GM20431 (cell line): Measurements from ENCODE around the gene RPL27.
"Not testable (repeated sequence)": the region's sequence is repeated elsewhere in the genome, so short reads cannot be mapped to it uniquely, and the experiment has no call there.

Source experiments
- in situ Hi-C: fragments of 300-500 bp; cut with MseI, MboI; formaldehyde crosslinking; loops from one replicate; pipeline ENCODE4 v1.15.0; 2020; ENCODE audit warnings: low sequenced_read_pairs; ENCODE audit not compliant: unreplicated experiment

RPL27 gene

DNA sequence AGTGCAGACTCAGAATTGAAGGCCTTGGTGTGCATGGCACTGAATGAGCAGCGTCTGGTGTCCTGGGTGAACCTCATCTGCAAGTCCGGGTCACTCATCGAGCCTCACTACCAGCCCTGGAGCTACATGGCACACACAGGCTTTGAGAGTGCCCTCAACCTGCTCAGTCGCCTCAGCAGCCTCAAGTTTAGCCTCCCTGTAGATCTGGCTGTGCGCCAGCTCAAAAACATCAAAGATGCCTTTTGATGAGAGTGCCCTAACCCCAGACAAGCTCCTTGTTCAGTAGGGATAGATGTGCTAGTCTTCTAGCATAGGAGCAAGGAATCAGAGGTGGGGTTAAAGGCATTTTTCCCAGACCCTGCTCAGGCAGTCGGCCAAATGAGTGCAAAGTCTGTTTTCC lies 6.7 kb upstream of the RPL27 start:
- in situ Hi-C loops = no loop called here

DNA sequence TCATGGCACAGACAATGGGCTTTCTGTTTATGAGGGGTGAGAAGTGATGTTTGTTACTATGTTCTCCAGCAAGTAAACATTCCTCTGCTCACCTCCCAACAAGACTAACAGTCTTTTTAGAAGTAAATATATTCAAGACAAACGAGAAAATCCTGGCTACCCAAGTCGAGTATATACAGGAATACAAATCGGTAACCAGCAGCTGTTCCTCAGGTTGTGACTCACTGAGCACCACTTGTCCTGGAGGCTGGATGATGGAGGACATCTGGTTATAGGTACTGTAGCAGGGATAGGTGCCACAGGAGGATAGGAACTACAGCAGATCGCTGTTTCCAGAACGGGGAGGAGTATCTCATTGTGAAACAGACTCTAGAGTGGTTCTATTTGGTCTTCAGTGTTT lies 5.3 kb upstream of the RPL27 start:
- in situ Hi-C loops = no loop called here

DNA sequence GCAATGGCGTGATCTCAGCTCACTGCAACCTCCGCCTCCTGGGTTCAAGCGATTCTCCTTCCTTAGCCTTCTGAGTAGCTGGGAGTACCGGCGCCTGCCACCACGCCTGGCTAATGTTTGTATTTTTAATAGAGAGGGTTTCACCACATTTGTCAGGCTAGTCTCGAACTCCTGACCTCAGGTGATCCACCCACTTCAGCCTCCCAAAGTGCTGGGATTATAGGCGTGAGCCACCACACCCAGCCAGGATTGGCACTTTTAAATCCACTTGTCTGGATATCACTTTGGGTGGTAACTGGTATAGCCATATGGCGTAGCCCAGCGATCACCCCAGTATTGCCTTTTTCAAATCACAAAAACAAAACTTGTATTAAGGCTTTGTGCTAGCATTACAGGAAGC lies 4.3 kb upstream of the RPL27 start:
- in situ Hi-C loops = not testable (repeated sequence)

DNA sequence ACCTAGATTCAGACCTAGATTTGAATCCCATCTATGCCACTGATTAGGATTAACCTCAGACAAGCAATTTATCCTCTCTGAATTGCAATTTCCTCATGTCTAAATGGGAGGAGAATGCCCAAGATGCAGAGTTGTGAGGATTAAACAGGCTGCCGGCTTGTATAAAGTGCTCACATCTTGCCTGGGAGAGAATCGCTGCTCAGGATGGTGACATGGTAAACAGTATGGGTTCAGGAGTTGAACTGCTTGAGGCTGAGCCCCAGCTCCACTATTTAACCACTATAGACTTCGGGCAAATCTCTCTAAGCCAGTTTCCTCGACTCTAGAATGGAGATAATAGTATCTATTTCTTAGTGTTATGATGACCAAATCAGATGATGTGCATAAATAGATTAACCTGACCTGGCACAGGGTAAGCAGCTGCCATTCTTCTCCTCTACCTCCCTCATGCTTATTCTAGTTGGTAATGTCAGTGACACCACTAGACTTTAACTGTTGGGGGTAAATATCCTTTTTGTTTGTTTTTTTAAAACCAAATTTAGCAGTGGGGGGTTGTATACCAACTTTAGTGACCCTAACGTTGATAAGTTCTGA lies 732 bp upstream of the RPL27 start:
- in situ Hi-C loops = no loop called here

DNA sequence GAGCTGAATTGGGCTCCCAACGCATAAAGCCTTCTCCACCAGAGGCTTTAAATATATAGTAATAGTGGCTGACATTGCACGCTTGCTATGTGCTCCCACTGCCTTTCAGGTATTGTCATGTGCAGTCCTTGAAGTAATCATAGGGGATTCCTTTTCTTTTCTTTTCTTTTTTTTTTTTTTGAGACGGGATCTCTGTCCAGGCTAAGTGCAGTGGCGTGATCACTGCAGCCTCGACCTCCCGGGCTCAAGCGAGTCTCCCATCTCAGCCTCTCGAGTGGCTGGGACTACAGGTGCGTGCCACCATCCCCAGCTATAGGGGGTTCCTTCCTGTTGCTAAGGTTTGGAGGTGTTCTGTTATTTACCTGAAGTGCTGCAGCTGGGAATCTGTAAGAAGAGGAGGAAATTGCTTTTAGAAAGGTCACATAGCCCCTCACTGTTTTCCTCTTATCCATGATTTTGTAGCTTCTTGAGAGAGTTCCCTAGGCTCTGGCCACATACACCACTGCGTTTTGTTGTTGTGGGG lies 845 bp downstream of the RPL27 start:
- in situ Hi-C loops = no loop called here

DNA sequence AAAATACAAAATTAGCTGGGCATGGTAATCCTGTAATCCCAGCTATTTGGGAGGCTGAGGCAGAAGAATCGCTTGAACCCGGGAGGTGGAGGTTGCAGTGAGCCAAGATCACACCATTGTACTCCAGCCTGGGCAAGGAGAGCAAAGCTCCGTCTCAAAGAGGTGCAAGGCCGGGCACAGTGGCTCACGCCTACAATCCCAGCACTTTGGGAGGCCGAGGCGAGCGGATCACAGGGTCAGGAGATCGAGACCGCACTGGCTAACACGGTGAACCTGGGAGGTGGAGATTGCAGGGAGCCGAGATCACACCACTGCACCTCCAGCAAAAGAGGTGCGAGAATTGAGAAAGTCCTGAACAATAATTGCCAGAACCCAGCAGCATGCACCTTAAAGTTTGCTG lies 2.7 kb downstream of the RPL27 start:
- in situ Hi-C loops = loop anchor here (25.0 kb wide), 1 partner anchor 336 kb away; no protein-coding TSS in a partner anchor

DNA sequence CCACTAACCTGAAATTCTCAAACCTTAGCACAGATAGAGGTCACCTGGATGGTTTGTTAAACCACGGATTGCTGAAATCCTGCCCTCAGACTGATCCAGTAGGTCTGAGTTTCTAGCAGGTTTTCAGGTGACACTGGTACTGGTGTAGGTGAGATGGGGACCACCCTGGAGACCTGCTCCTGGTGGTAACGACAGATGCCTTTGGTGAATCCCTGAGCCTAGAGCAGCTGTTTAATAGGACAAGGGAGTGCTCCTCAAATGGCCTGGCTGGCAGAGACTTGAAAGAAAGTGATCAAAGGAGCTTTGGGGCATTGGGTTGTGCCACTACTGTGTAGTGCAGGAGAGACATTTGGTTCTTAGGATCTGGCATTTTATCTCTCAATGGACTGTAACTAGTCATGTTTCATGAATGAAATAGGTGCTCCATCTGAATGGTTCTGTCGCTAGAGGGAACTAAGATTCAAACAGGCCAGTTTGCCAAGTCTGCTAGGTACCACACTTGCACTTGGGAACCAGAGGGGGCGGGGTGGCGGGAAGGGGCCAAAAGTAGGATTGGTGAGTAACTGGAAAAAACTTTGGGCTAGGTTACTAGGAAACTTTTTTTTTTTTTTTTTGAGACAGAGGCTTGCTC lies 5.4 kb downstream of the RPL27 start:
- in situ Hi-C loops = loop anchor here (25.0 kb wide), 1 partner anchor 334 kb away; no protein-coding TSS in a partner anchor

DNA sequence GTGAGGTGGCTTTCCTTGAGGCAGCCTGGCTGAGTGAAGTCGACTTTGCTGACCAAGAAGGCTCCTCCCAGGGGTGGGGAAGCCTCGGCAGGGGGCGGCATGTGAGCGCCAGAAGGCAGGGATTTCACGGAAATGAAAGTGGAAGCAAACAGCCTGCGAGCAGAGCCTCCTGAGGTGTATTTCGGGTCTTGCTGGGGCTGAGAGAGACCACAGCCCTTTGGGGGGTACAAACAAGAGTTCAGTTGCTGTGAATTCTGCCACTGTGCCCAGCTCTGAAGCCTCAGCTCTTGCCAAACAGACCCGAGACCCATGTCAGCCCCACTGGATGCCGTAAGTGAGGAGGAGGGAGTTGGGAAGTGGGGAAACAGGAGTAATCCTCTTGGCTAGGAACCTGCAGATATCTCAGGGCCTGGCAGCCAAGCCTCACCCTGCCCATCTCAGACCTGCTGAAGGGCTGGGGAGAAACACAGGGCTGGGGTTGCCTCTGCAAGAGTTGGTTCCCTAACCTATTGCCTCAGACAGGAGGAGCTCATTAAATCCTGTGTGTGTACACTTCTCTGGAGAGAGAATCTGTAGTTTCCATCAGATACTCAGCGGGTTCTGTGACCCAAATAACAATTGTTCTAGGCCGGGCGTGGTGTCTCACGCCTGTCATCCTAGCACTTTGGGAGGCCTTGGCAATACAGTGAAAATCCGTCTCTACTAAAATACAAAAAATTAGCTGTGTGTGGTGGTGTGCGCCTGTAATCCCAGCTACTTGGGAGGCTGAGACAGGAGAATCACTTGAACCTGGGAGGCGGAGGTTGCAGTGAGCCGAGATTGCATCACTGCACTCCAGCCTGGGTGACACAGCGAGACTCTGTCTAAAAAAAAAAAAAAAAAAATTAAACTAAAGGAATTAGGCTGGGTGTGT lies 8.7 kb downstream of the RPL27 start, which contains the start of gene IFI35:
TSS of gene IFI35 (plus strand) at position 146 of the 913 bp plus-strand sequence. CDS start at position 310, 164 bp downstream.
- in situ Hi-C loops = loop anchor here (25.0 kb wide), 1 partner anchor 330 kb away; no protein-coding TSS in a partner anchor

DNA sequence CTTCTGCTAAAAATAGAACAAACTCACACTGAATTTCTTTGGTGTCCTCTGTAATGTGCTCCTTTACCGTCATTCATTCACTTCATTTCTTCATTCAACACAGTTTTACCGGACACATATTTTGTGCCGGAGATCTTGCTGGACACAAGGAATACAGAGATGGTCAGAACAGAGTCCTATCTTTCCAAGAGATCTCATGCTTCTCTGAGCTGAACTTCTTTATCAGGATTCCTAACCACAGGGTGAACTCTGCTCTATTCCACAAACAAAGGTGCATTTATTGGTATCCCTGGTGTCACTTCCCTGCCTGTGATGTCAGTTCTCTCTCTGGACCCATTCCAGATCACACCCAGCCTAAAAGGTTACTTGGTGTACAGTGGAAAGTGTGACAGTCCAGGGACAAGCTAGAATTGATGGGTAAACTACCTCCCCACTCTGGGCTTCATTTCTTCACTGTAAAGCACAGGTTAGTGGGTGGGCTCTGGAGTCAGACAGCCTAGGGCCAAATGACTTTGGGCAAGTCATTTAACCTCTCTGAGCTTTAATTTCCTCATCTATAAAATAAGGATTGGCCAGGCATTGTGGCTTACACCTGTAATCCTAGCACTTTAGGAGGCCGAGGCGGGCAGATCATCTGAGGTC lies 12.6 kb downstream of the RPL27 start:
- in situ Hi-C loops = loop anchor here (25.0 kb wide), 1 partner anchor 327 kb away; no protein-coding TSS in a partner anchor

DNA sequence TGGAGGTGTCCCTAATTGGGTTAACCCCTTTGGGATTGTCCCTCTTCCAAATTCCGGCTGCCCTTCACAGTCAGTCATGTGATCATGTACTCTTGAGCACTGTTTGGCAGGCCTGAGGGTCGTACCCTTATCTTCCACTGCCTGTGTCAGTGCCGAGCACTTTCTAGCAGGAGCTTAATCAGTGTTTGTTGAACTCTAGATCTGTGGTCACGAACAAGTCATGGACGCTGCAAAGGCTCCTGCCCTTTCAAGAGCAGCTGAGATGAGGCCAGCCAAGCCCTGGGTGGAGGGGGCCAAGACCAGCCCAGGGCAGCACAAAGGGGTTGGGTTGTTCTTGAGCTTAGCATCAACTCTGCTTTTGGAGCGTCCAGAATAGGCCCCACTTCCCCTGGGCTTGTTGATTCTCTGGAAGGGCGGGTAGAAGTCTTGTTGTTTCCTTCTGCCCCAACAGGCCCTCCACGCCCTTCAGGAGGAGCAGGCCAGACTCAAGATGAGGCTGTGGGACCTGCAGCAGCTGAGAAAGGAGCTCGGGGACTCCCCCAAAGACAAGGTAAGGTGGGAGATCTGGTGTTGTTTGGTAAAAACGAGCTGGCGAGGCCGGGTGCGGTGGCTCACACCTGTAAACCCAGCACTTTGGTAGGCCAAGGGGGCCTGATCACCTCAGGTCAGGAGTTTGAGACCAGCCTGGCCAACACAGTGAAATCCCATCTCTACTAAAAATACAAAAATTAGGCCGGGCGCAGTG lies 13.7 kb downstream of the RPL27 start:
- in situ Hi-C loops = loop anchor here (25.0 kb wide), 1 partner anchor 325 kb away; no protein-coding TSS in a partner anchor

DNA sequence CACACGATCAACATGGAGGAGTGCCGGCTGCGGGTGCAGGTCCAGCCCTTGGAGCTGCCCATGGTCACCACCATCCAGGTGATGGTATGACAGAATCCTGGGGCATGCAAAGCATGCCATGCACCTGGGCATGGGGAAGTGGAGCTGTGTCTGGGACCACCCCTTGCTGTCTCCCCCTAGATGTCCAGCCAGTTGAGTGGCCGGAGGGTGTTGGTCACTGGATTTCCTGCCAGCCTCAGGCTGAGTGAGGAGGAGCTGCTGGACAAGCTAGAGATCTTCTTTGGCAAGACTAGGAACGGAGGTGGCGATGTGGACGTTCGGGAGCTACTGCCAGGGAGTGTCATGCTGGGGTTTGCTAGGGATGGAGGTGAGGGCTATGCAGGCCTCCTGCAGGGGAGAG lies 15.1 kb downstream of the RPL27 start:
- in situ Hi-C loops = loop anchor here (25.0 kb wide), 1 partner anchor 324 kb away; no protein-coding TSS in a partner anchor

DNA sequence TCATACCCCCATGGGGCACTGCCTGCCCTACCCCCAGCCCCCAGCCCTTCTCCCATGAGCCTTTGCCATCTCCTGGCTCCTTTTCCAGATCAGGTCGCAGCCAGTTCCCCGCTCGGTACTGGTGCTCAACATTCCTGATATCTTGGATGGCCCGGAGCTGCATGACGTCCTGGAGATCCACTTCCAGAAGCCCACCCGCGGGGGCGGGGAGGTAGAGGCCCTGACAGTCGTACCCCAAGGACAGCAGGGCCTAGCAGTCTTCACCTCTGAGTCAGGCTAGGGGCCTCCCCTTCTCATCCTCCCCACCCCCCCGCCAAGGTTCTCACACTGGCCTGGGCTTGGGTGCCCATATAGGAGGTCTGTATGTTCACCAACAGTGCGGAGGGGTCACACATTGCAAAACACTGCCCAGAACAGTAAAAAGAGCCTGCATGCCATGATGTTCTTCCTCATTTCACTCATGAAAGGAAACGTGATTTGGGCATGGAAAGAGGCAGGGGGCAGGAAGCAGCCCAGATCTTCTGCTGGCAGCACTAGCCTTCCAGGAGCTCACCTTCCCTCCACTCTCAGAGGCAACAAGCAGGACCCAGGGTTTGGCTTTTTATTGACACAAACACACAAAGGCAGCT lies 15.9 kb downstream of the RPL27 start:
- in situ Hi-C loops = loop anchor here (25.0 kb wide), 1 partner anchor 323 kb away; no protein-coding TSS in a partner anchor

DNA sequence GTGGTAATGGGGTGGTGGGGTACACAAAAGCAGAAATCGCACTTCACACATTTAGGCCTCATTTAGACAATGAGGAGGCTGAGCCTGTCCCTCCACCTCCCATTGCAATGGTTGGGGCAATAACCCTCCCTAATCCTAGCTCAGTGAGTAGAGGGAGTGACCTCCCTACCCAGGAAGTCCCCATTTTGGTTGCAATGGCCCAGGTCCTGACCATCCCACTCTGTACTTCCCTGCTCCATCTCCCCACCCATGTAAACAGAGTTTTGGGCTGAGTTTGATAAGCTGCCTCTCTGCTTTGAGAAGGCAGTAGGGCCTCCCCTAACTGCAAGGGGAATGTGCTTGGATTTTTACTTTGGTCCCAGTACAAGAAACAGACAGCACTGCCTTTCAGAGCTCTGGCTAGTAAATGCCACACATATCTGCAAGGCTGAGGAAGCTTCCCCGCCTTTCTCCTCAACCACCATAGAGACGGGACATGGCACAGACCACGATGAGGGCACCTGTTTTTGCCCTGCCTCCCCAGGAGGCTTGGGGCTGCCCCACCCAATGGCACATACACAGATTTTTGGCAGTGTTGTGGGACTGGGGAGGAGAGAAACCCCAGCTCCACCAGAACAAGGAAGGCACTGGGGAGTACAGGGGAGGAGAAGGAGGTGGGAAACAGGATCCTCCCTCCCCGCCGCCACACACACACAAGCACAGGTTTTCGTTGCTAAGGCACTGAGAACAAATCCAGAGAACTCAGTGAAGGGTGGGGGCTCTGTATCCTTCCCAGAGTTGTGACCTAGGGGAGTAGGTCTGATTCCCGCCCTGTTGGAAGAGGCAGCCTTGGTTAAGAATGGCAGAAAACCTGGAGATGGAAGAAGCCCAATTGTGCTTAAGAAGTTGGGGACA lies 16.7 kb downstream of the RPL27 start:
- in situ Hi-C loops = loop anchor here (25.0 kb wide), 1 partner anchor 322 kb away; no protein-coding TSS in a partner anchor

DNA sequence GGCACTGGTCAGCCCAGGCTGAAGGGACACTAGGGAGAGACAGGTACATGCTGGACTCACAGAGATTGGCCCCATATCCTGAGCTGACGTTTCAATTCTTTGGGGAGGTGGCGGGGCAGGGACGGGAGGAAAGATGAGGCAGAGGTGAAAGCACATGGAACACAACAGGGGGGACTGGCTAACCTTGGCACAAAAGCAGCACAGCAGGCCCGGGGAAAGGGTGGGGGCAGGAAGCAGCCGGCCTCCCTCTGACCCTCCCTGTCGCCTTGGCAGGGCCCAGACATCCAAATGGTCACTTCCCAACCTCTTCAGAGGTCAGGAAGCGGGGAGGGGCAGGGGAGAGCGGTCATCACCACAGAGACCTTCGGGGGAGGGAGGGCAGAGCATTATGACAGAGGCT lies 17.4 kb downstream of the RPL27 start:
- in situ Hi-C loops = loop anchor here (25.0 kb wide), 1 partner anchor 322 kb away; no protein-coding TSS in a partner anchor

DNA sequence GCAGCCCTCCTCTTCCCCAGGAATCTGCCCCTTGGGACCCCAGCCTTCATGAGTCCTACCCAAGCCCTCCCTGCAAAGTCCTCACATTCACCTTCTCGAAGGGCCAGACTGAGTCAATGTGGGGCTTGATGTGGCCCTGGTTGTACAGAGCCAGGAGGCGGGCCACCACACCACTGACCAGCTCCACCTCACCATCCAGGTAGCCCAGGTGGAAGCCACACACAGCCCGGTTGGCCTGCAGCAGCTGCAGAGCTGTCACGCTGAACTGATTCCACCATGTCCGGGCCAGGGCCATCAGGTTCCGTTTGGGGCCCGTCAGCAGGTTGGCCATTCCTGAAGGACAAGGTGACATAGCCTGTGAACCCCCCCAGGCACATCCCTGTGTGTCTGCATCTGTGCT lies 18.0 kb downstream of the RPL27 start:
- in situ Hi-C loops = loop anchor here (25.0 kb wide), 1 partner anchor 321 kb away; no protein-coding TSS in a partner anchor

DNA sequence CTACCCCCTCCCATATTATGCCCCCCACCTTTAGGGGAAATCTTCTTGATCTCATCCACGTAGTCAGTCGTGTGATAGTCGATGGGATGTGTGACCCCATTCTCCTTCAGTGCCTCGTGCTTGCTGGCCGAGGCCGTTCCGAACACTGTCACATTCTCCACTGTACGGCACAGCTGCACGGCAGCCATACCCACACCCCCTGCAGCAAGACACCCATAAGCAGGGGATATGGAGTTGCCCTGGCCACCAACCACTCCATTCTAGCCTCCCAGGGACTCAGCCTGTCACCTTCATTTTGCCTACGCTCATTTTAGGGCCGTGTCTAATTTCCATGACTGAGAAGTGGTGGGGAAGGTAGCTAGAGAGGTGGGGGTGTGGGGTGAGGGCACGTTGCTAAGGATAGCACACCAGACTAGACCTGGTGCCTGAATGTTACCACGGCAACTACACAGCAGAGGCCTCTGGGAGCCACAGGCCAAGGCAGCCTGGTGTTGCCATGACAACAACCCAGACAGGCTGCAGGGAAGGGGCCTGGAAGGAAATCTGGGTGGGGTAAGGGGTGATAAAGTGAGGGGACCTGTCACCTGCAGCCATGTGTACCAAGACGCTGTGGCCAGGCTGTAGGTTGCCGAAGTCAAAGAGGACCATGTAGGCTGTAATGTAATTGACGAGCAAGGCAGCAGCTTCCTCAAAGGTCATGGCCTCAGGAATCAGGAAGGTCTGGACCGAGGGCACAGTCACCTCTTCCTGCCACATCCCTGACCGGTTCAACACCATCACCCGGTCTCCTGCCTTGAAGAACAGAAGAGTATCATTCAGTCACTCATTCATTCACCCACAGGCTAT lies 20.0 kb downstream of the RPL27 start:
- in situ Hi-C loops = loop anchor here (25.0 kb wide), 1 partner anchor 319 kb away; no protein-coding TSS in a partner anchor
